GM18498 (cell line): ENCODE data around the gene MAP3K7.

Source experiments
- ATAC-seq: cut with Tn5 transposase; IDR thresholded peaks from one replicate; pipeline ENCODE4 v1.9.1; 2021; ENCODE audit warnings: mild to moderate bottlenecking, moderate library complexity; ENCODE audit not compliant: unreplicated experiment

The MAP3K7 gene

GRCh38 chr6:90533615-90534336 lies 53.1 kb downstream of the MAP3K7 start:
- no peak for ATAC-seq

- no peak for ATAC-seq
Measured at GRCh38 chr6:90530882-90531281, 56.0 kb downstream of the MAP3K7 start.

DNA sequence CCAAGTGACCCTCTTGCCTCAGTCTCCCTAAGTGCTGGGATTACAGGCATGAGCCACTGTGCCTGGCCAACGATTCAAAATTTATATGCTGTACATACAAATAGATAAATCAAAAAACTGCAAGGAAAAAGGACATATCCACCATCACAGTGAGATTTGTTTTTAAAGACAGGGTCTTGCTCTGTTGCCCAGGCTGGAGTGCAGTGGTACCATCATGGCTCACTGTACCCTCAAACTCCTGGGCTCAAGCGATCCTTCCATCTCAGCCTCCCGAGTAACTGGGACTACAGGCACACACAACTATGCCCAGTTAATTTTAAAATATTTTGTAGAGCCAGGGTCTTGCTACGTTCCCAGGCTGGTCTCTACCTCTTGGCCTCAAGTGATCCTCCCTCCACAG lies 61.5 kb downstream of the MAP3K7 start:
- ATAC-seq: no peak

- no peak for ATAC-seq
Measured at GRCh38 chr6:90523779-90524310, 63.0 kb downstream of the MAP3K7 start.

DNA sequence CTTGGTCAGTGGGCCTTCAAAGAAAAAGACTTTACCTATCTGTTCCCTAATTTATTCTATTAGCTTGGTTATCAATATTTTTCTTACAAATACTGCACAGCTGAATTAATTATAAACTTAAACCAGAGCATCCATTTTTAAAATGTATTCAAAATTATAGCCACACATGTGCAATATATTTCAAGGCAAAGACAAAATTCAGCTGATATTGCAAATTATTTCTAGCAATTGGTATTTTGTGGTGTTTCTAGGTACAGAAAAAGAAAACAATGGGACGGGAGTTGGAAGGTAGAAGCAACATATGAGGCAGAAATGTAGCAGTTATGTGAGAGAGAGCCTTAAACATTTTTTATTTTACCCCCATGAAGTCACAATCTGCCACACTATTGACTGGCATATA lies 64.9 kb downstream of the MAP3K7 start:
- ATAC-seq: no peak

DNA sequence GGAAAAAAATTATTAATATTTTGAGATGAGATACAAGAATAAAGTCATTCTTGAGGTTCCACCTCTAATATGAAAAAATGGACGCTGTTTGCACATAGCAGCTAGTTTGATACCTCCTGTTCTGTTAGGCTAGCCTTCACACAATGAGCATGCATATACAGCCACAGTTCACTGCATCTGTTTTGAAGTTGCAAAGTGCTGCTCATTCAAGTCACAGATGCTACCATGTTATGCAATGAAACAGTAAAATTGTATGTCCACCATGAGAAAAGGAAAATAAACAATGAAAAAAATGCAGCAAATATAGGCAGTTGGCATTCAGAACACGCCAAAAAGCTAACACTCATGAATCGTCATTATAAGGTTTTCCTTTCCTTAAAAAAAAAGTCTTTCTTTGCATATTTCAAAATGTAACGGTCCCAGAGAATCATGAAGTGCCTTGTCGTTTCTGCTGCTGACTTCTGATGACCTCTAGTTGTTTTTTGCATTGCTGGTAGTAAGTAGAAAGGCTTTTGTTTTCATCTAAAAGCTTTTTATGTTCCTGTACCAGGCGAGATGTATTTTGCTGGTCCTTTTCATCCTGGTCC lies 70.7 kb downstream of the MAP3K7 start:
- ATAC-seq: no peak

DNA sequence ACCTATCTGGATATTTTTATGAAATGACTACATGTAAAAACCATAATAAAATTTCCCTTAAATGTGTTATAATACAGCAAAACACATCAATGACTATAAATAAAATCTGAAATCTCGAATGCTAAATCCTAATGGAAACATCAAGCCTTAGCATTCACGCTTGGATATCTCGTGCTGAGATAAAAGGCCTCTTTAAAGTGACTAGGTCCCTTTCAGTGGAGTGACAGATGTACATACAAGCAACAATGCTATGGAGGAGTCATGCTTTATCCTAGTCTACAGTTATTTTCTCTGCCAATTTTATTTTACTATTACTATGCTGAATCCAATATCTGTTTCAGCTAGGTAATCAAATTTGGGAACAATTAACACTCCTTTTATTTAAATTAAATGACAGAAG lies 72.4 kb downstream of the MAP3K7 start:
- ATAC-seq: no peak

- ATAC-seq: no peak
Measured at GRCh38 chr6:90508753-90509152, 78.1 kb downstream of the MAP3K7 start.

- no peak for ATAC-seq
Measured at GRCh38 chr6:90502866-90503407, 83.9 kb downstream of the MAP3K7 start.

GRCh38 chr6:90502381-90502780 lies 84.5 kb downstream of the MAP3K7 start:
- ATAC-seq: no peak

GRCh38 chr6:90500458-90500857 lies 86.4 kb downstream of the MAP3K7 start:
- ATAC-seq: no peak

GRCh38 chr6:90497411-90497810 lies 89.5 kb downstream of the MAP3K7 start:
- ATAC-seq: no peak

DNA sequence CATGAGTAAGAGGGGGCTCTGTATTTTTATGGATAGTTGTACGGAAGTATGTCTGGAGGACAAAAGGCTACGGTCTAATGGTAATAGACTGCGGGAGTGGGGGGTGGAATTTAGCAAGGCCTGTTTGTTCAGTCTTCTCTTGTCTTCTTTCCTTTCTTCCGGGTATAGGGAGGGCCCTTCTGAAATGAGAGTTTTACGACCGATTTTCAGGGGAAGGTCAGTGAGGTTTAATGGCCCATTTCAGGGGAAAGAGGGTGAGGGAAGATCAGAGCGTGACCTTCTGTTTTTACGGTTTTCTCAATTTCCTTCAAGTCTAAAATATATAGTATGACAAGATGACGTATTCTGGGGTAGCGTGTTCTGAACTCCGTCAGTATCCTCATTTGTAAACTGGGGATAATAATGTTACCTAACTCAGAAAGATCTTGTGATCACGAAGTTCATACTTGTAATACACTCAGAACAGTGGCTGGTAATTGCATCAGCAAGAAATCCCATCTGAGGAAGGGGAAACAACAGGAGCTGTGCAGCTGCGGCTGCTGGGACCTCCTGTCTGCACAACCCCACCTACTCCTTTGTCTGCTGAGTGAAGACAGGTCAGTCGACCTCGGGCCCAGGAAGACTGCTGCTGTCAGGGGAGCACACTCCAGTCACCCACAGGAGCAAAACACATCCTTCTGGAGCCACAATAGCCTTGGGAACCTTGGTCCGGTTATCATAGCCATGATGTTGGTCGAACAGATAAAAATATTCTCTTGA lies 90.4 kb downstream of the MAP3K7 start:
- ATAC-seq: no peak

- ATAC-seq: no peak
Measured at GRCh38 chr6:90495216-90495817, 91.6 kb downstream of the MAP3K7 start.

GRCh38 chr6:90494067-90494780 lies 92.6 kb downstream of the MAP3K7 start:
- ATAC-seq: no peak

GRCh38 chr6:90493332-90493731 lies 93.5 kb downstream of the MAP3K7 start:
- ATAC-seq: no peak

DNA sequence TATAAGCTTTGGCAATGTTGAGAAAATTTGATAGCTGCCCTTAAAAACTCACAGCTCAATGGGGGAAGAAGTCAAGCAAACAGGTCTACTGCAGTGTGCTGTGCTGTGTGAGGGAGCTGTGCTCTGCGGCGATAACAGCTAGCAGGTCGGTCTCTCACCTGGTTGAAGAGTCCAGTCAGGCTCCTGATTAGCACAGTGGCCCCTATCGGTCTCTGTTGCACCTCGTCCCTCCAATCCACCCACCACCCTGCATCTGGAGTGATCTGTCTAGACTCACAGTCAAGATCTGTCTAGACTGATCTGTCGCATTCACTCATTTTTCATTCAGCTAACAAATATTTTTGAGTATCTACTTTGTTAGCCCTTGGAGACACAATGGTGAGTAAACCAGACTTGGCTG lies 94.1 kb downstream of the MAP3K7 start:
- no peak for ATAC-seq

DNA sequence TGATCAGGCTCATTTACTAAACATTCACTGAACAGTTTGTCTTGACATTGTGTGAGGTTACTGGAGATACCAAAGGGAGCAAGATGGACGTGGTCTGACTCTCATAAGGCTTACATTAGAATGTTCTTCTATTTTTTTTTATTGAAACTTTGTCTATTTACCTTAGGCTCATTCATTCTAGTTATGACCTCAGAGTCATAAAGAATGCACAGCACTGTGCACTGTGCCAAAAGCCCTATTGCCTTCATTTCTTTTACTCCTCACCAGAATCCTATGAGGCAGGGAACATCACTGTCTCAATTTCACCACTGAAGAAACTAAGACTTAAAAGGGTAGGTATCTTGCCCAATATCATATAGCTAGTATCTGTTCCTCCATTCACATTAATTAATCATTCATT lies 94.5 kb downstream of the MAP3K7 start:
- ATAC-seq: no peak

GRCh38 chr6:90490030-90490716 lies 96.7 kb downstream of the MAP3K7 start:
- ATAC-seq: no peak

DNA sequence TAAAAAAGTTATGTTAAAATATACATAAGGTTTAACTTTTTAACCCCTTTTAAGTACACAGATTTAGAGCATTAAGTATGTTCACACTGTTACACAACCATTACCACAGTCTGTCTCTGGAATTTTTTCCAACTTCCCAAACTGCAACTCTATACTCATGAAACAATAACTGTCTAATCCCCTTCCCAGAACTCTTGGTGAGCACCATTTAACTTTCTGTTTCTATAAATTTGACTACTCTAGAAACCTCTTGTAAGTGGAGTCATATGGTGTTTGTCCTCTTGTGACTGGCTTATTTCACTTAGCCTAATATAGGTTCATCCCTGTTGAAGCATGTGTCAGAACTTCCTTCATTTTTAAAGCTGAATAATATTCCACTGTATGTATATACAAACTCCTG lies 98.1 kb downstream of the MAP3K7 start:
- ATAC-seq: no peak
